ENCODE results near the gene PLEKHA8.

DNA sequence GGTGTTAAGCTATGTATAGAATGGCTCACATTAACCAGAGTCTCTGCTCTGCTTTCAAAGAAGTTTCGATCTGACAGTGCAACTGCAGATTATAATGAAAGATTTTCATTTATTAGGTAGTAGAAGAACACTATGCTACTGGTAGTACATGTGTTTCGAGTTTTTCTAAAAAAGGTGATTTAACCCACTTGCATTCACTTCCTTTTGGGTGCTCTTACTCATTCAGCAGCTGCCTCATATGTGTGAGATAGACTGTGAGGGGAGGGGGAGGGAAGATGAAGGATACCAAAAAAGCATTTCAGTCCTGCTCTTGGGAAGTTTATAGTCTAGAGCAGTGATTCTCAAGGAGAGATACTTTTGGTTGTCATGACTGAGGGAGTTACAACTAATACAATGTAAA is 20.4 kb downstream of the PLEKHA8 start:
- TF ChIP-seq, protein P1, sequence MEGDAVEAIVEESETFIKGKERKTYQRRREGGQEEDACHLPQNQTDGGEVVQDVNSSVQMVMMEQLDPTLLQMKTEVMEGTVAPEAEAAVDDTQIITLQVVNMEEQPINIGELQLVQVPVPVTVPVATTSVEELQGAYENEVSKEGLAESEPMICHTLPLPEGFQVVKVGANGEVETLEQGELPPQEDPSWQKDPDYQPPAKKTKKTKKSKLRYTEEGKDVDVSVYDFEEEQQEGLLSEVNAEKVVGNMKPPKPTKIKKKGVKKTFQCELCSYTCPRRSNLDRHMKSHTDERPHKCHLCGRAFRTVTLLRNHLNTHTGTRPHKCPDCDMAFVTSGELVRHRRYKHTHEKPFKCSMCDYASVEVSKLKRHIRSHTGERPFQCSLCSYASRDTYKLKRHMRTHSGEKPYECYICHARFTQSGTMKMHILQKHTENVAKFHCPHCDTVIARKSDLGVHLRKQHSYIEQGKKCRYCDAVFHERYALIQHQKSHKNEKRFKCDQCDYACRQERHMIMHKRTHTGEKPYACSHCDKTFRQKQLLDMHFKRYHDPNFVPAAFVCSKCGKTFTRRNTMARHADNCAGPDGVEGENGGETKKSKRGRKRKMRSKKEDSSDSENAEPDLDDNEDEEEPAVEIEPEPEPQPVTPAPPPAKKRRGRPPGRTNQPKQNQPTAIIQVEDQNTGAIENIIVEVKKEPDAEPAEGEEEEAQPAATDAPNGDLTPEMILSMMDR (IDR thresholded peaks at IDR 0.05), result no peak
- TF ChIP-seq POLR2A (IDR thresholded peaks at IDR 0.05), result no peak

All from right lobe of liver (tissue), 4 donors.